HG03575 (cell line): ENCODE results near the gene PRR33.
"Not testable (repeated sequence)": the region's sequence is repeated elsewhere in the genome, so short reads cannot be mapped to it uniquely, and the experiment has no call there.

Experiments
- ATAC-seq: cut with Tn5 transposase; IDR thresholded peaks from one replicate; pipeline ENCODE4 v1.9.1; 2021; ENCODE audit not compliant: unreplicated experiment, insufficient number of reproducible peaks, low FRiP score; ENCODE audit errors: extremely low read depth

Gene PRR33

GRCh38 chr11:1880746-1881441 is 10.8 kb downstream of the PRR33 start:
- no peak for ATAC-seq

DNA sequence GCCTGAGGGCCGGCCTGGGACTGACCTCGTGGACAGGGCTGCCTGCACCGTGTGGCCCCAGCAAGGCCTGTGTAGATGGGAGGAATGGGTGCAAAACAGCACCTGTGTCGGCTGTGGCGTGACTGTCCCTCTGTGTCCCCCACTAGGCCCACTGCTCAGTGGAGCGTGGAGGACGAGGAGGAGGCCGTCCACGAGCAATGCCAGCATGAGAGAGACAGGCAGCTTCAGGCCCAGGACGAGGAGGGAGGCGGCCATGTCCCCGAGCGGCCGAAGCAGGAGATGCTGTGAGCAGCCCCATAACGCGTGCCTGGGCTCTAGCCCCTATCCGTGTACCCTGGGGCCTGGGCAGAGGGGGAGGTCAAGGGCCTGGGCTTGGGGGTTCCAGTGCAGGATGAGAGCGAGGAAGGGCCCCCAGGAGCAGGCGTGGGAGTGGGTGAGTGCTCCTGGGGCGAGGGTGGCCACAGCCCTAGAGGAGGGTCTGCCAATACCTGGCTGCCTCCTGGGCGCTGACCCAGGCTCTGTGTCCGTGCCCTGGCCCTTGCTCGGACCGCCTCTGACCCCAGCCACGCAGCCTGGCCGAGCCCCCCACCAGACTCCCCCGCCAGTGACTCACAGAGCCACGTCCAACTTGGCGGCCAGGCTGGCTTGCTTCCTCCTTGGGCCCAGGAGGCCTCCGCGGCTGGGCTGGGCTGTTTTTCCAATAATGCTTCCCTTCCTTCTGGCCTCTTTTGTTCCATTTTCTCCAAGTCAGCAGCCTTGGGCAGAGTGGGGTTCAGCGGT is 11.6 kb downstream of the PRR33 start:
- ATAC-seq = no peak

GRCh38 chr11:1879342-1879940 is 12.3 kb downstream of the PRR33 start:
- no peak for ATAC-seq

- ATAC-seq = no peak
Measured at GRCh38 chr11:1878137-1879031, 13.3 kb downstream of the PRR33 start.

DNA sequence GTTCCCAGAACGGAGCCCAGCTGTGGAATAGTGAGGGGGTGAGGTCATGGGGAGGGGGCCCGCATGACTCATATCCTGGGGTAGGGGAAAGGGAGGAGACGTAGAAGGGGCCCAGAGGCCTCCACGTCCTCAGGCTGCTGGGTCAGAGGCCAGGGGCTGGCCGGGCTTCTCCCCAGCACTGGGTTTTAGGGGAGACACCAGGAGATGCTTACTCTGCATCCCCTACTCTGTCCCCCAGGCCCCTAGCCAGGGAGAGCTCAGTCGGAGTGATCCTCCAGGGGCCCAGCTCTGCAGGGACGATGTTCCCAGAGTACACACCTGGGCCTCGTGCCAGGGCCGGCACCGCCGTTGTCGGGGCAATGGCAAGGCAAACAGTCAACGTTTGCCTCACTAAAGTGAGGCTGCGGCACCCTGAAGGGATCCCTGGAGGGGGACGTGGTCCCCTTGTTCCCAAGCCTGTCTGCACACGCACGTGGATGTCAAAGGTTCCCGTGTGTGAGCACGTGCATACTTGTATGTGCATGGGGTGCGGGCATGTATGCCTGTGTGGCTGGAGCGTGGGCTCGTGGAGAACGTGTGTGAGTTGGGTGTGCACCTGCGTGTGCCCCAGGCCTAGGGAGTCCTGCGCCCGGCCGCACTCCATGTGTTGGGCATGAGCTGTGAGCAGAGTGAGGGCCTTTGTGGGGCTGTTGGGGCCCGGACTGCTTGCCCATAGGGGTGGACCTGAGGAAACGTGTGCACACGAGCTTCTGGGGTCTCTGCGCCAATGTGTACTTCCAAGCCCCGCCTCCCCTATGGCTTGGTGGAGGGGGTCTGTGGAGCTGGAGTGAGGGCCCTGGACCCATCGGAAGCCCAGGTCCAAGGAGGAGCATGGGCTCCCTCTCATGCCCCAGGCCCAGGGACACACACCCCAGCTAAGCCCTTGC is 14.2 kb downstream of the PRR33 start:
- no peak for ATAC-seq

DNA sequence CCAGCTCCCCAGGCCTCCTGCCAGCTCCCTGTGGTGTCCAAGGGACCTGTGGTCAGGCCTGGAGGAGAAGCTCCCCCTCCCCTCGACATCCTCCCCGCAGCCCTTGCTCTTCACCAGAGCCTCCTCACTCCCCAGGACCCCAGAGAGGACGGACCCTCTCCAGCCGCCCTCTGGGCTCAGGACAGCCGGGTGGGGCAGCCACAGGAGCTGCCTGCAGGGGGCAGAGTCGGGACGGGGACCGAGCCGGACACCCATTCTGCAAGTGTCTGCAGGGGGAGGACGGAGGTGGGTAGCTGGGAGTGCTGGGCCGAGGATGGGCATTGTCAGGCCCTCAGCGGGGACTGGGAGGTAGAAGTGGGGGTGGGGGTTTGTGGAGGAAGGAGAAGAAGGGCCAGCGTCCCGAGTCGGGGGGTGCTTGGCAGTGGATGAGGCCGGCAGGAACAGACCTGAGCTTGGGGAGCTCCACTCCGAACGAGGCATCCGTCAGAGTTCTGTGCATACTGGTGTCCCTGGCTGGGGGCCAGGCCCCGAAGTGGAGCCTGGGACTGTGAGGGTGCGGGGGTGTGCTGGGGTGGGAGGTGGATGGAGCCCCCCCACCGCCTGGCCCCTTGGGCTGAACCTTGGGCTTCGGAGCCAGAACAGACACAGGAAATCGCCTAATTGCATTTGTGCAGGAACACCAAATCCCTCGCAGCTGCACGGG is 15.2 kb downstream of the PRR33 start:
- no peak for ATAC-seq

GRCh38 chr11:1875851-1876301 is 15.8 kb downstream of the PRR33 start:
- ATAC-seq = not testable (repeated sequence)

DNA sequence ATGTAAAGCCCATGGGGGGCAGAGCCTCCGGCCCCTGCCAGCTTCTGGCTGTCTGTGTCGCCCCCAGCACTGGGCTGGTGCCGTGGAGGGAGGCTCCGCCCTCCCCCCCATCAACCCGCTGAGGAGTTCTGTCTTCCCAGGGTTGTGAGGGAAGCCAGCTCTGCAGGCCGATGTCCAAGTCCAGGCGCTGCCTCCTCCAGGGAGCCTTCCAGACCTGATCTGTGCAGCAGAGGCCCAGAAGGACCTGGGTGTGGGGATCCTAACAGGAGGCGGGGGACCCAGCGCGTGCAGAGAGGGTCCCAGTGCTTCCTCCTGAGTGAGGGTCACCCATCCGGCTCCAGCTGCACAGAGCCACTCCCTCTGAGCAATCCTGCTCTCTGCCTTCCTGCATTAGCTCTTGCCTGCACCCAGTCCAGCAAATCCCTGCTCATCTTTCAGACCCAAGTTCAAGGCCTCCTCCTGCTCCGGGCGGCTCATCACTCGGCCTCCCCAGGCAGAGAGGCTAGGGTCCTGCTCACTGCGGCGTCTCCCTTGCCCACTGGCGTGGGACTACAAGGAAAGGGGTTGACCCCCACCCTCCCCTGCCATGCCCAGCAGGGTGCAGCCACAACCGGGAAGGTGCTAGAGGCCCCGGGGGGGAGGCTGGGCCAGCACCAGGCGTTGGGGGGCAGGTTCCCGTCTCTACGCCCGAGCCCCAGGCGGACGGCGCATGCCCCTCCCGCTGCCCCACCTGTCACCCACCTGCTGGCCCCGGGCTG is 16.4 kb downstream of the PRR33 start:
- no peak for ATAC-seq

- ATAC-seq = not testable (repeated sequence)
Measured at GRCh38 chr11:1874441-1875092, 17.1 kb downstream of the PRR33 start.

- not testable (repeated sequence) for ATAC-seq
Measured at GRCh38 chr11:1873813-1874150, 17.9 kb downstream of the PRR33 start.

DNA sequence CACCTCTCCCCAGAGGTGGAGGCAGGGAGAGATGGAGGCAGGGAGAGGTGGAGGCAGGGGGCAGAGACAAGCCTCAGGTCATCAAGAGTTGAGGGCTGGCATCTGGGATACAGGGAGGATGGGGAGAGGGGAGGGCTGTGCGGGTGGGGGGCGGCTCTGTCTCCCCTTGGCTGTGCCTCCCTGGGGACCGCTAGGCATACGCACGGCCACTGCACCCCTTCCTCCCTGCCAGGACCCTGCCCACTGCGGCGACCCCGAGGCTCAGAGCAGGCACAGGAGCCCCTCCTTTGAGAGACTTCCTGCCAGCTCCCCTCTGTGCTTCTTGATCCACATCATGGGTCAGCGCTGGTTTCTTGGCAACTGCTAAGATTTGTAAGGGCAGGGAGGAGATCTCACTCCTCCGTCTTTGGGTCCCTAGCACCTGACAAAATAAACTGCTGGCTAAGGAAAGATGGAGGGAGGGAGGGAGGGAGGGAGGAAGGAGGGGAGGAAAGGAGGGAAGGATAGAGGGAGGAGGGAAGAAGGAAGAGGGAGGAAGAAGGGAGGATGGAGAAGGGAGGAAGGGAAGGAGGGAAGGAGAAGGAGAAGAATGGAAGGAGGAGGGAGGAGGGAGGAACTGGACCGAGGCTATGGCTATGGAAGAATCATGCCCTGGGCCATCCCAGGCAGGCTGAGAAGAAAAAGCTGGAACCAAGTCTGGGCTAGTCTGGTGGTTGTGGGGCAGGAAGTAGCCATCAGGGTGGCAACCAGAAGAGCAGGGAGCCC is 18.5 kb downstream of the PRR33 start:
- ATAC-seq = no peak

- no peak for ATAC-seq
Measured at GRCh38 chr11:1872267-1872985, 19.3 kb downstream of the PRR33 start.

- no peak for ATAC-seq
Measured at GRCh38 chr11:1871531-1871930, 20.2 kb downstream of the PRR33 start.

- ATAC-seq = no peak
Measured at GRCh38 chr11:1870721-1871466, 20.8 kb downstream of the PRR33 start.

- no peak for ATAC-seq
Measured at GRCh38 chr11:1870326-1870696, 21.4 kb downstream of the PRR33 start.
